ENCODE results near the gene ARID1B.

- TF ChIP-seq POLR2A (IDR thresholded peaks at IDR 0.05) (no peak), CTCF (IDR thresholded peaks at IDR 0.05) (no peak)
Observed at GRCh38 chr6:156793200-156793599, 16.0 kb downstream of the ARID1B start.
